Caco-2 (cell line): ENCODE measurements around the gene DNAH7. TPM values are rescaled to one million over a fixed set of nuclear protein-coding genes. Genes with fewer than 3 reads are reported as not detected.

Experiments
- BruUV-seq: library from RNA; stranded (reverse); fragments of 400-500 nt; replicated peaks from 2 replicates; lab custom pipeline; 2021; lab: Mats Ljungman, UMichigan
- CTCF ChIA-PET: fragments of 300-600 bp; sonication (Branson Sonifier 250); formaldehyde crosslinking; loops from one replicate; lab custom pipeline; 2022; ENCODE audit warnings: antibody characterized with exemption; lab: Charles Lee
- POLR2A ChIA-PET: fragments of 300-600 bp; sonication (Branson Sonifier 250); formaldehyde crosslinking; loops from one replicate; lab custom pipeline; 2022; ENCODE audit warnings: antibody characterized with exemption; lab: Charles Lee
- DNase-seq, 2 experiments: peaks; one replicate each; pipeline versions ENCODE4 v3.0.0 to v3.0.0-alpha.2; 2020 to 2022
- H3K27me3 ChIP-seq: replicated peaks from 2 replicates; pipeline ENCODE4 v1.6.0; 2011; ENCODE audit warnings: low read length; ENCODE audit not compliant: control insufficient read depth, insufficient read depth
- H3K36me3 ChIP-seq: 2 replicates; pipeline ENCODE4 v1.5.1; 2011; ENCODE audit warnings: low read length; ENCODE audit not compliant: control insufficient read depth, insufficient read depth
- H3K4me1 ChIP-seq: fragments of 250-450 bp; sonication (Bioruptor Pico); 2 replicates; pipeline ENCODE4 v1.5.1; 2020; ENCODE audit warnings: mild to moderate bottlenecking
- H3K4me3 ChIP-seq: 2 replicates; pipeline ENCODE4 v1.5.1; 2011; ENCODE audit warnings: low read depth, mild to moderate bottlenecking, control low read depth, low read length
- H3K9me3 ChIP-seq: fragments of 250-450 bp; sonication (Bioruptor Pico); 2 replicates; pipeline ENCODE4 v1.5.1; 2020; ENCODE audit warnings: mild to moderate bottlenecking, moderate library complexity
- H3K27ac Mint-ChIP-seq: one replicate; pipeline ENCODE4 v1.8.0; 2022; ENCODE audit warnings: mixed read lengths; ENCODE audit not compliant: unreplicated experiment
- H3K27me3 Mint-ChIP-seq: one replicate; pipeline ENCODE4 v1.8.0; 2022; ENCODE audit warnings: mixed read lengths; ENCODE audit not compliant: insufficient read depth, unreplicated experiment
- H3K36me3 Mint-ChIP-seq: one replicate; pipeline ENCODE4 v1.8.0; 2022; ENCODE audit warnings: mild to moderate bottlenecking, mixed read lengths; ENCODE audit not compliant: insufficient read depth, unreplicated experiment
- H3K4me1 Mint-ChIP-seq: one replicate; pipeline ENCODE4 v1.8.0; 2022; ENCODE audit warnings: low read depth, mixed read lengths; ENCODE audit not compliant: unreplicated experiment
- H3K4me3 Mint-ChIP-seq: one replicate; pipeline ENCODE4 v1.8.0; 2022; ENCODE audit warnings: mild to moderate bottlenecking, moderate library complexity, mixed read lengths; ENCODE audit not compliant: unreplicated experiment
- H3K9me3 Mint-ChIP-seq: one replicate; pipeline ENCODE4 v1.8.0; 2022; ENCODE audit warnings: mixed read lengths; ENCODE audit not compliant: unreplicated experiment
- intact Hi-C: fragments of 100-400 bp; cut with micrococcal nuclease; formaldehyde crosslinking; loops from one replicate; pipeline ENCODE4 v1.10.0; 2022; ENCODE audit not compliant: unreplicated experiment
- total RNA-seq: library from RNA; stranded (reverse); gene quantifications from 2 replicates; pipeline ENCODE4 v1.2.3, GENCODE V29; 2022
- TF ChIP-seq, protein P1 (sequence below), 2 experiments: fragments of 200-600 bp in 1 of 2; IDR thresholded peaks; 1 replicate in 1 of 2; 2 replicates in 1 of 2; pipeline versions ENCODE4 v1.5.1 to v1.8.0; 2011 to 2022; ENCODE audit warnings: antibody characterized with exemption in 1 of 2, control low read depth in 1 of 2, inconsistent platforms in 1 of 2, low read depth in 1 of 2, low read length in 1 of 2, mild to moderate bottlenecking in 1 of 2, moderate library complexity in 1 of 2; ENCODE audit not compliant: insufficient read depth in 1 of 2, severe bottlenecking in 1 of 2, unreplicated experiment in 1 of 2

Gene DNAH7
- total RNA-seq, 1 experiment from 2014 or later, result 0.16 TPM

GRCh38 chr2:196063773-196064172 lies 4.9 kb downstream of the DNAH7 start:
- intact Hi-C loops, result loop anchor here (10.0 kb wide), 1 partner anchor 749 kb away; no protein-coding TSS in a partner anchor
- no peaks in the 10 kb centered on the region for H3K36me3 Mint-ChIP-seq
- no peak overlapping the region for H3K4me3 ChIP-seq
- H3K27me3 ChIP-seq, result no peaks in the 10 kb centered on the region
- POLR2A ChIA-PET, result no interaction called here
- TF ChIP-seq, protein P1, sequence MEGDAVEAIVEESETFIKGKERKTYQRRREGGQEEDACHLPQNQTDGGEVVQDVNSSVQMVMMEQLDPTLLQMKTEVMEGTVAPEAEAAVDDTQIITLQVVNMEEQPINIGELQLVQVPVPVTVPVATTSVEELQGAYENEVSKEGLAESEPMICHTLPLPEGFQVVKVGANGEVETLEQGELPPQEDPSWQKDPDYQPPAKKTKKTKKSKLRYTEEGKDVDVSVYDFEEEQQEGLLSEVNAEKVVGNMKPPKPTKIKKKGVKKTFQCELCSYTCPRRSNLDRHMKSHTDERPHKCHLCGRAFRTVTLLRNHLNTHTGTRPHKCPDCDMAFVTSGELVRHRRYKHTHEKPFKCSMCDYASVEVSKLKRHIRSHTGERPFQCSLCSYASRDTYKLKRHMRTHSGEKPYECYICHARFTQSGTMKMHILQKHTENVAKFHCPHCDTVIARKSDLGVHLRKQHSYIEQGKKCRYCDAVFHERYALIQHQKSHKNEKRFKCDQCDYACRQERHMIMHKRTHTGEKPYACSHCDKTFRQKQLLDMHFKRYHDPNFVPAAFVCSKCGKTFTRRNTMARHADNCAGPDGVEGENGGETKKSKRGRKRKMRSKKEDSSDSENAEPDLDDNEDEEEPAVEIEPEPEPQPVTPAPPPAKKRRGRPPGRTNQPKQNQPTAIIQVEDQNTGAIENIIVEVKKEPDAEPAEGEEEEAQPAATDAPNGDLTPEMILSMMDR (IDR thresholded peaks at IDR 0.05; ENCODE audit: insufficient read depth in 1 of 2, low read depth in 1 of 2, low read length in 1 of 2, severe bottlenecking in 1 of 2, unreplicated experiment in 1 of 2), result no peak
- no peaks in the 10 kb centered on the region for H3K36me3 ChIP-seq
- CTCF ChIA-PET, result no interaction called here
- no peaks in the 10 kb centered on the region for H3K9me3 ChIP-seq
- H3K9me3 Mint-ChIP-seq, result no peaks in the 10 kb centered on the region
- peaks cover 5% of the 10 kb centered on the region for H3K27me3 Mint-ChIP-seq
- no TSS peak for BruUV-seq
- DNase-seq, result no peak
- no peak overlapping the region for H3K27ac Mint-ChIP-seq
- no peaks in the 10 kb centered on the region for H3K4me1 ChIP-seq
- H3K4me3 Mint-ChIP-seq, result no peak overlapping the region
- no peaks in the 10 kb centered on the region for H3K4me1 Mint-ChIP-seq

DNA sequence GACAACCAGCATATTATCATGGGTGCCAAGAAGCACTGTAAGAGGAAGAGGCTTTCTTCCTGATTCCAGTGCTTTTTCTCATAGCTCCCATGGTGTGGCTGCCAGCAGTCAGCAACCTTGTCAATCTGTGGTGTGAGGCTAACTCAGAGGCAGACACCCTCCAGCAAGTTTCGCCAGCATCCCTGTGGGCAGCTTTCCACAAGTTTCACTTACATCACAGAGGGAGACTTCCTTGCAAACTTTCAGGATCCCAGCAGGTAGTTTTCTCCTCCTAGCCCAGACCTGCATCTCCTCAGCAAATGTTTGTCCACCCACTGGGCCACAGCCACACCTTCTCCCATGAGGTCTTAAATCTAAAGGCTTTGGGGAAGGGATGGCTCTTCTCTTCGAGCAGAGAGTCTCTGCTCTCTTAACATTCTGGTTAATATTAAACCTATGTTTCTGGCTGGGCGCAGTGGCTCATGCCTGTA lies 9.1 kb downstream of the DNAH7 start:
- Mint-ChIP-seq H3K4me3 (no peak overlapping the region), H3K36me3 (no peaks in the 10 kb centered on the region), H3K27ac (no peak overlapping the region), H3K9me3 (no peaks in the 10 kb centered on the region), H3K4me1 (no peaks in the 10 kb centered on the region), H3K27me3 (peaks cover 3% of the 10 kb centered on the region)
- TF ChIP-seq, protein P1 (IDR thresholded peaks at IDR 0.05; ENCODE audit: insufficient read depth in 1 of 2, low read depth in 1 of 2, low read length in 1 of 2, severe bottlenecking in 1 of 2, unreplicated experiment in 1 of 2), result no peak
- CTCF ChIA-PET, result interaction anchor here (0.6 kb wide), 1 partner anchor 175 kb away, joined by 3 read pairs; no protein-coding TSS in a partner anchor
- DNase-seq, result no peak
- 0 out of 2 replicates have a peak, but pooled peaks cover 3% of the 10 kb centered on the region for H3K9me3 ChIP-seq
- H3K27me3 ChIP-seq, result no peaks in the 10 kb centered on the region
- no peaks in the 10 kb centered on the region for H3K4me1 ChIP-seq
- POLR2A ChIA-PET, result no interaction called here
- no peak overlapping the region for H3K4me3 ChIP-seq
- no peaks in the 10 kb centered on the region for H3K36me3 ChIP-seq
- no TSS peak for BruUV-seq
- intact Hi-C loops, result no loop called here

- H3K9me3 ChIP-seq, result 0 out of 2 replicates have a peak, but pooled peaks cover 3% of the 10 kb centered on the region
- intact Hi-C loops, result no loop called here
- Mint-ChIP-seq H3K27me3 (no peaks in the 10 kb centered on the region), H3K4me1 (no peaks in the 10 kb centered on the region), H3K4me3 (no peak overlapping the region), H3K36me3 (no peaks in the 10 kb centered on the region), H3K27ac (no peak overlapping the region), H3K9me3 (no peaks in the 10 kb centered on the region)
- BruUV-seq, result no TSS peak
- no peaks in the 10 kb centered on the region for H3K27me3 ChIP-seq
- POLR2A ChIA-PET, result no interaction called here
- no peaks in the 10 kb centered on the region for H3K36me3 ChIP-seq
- DNase-seq, result no peak
- no peaks in the 10 kb centered on the region for H3K4me1 ChIP-seq
- no peak overlapping the region for H3K4me3 ChIP-seq
- TF ChIP-seq, protein P1 (IDR thresholded peaks at IDR 0.05; ENCODE audit: insufficient read depth in 1 of 2, low read depth in 1 of 2, low read length in 1 of 2, severe bottlenecking in 1 of 2, unreplicated experiment in 1 of 2), result no peak
- CTCF ChIA-PET, result no interaction called here
These were observed 14.0 kb downstream of the DNAH7 start for GRCh38 chr2:196054631-196055030.
